ENCODE data around the gene PRAC1. TPM values are rescaled to one million over a fixed set of nuclear protein-coding genes. Genes with fewer than 3 reads are reported as not detected.

The PRAC1 gene
- total RNA-seq, 1 experiment from 2014 or later, result not detected

GRCh38 chr17:48672340-48672739, 50.0 kb downstream of the PRAC1 start:
- in situ Hi-C loops (cut with HindIII; ENCODE audit: low pct_unique_long_range_greater_than_20kb, low sequenced_read_pairs), result no loop called here

More at GRCh38 chr17:48672340-48672739, 50.0 kb downstream of the PRAC1 start:
- no peak for DNase-seq (ENCODE audit: low read depth)

Other genes starting within 250 kb of the PRAC1 start
- gene HOXB1, start 191.5 kb downstream of the PRAC1 start, total RNA-seq (2014; rRNA removed; shearing (Covaris generic); ENCODE audit: low replicate concordance), result not detected in 2 replicates
- gene HOXB2, start 177.4 kb downstream of the PRAC1 start, total RNA-seq (2014; rRNA removed; shearing (Covaris generic); ENCODE audit: low replicate concordance), result 8.4 and 13.5 TPM in 2 replicates
- 2.6 and 2.7 TPM in 2 replicates for gene HOXB4, start 144.2 kb downstream of the PRAC1 start, total RNA-seq (2014; rRNA removed; shearing (Covaris generic); ENCODE audit: low replicate concordance)
- gene HOXB3, start 132.3 kb downstream of the PRAC1 start, total RNA-seq (2014; rRNA removed; shearing (Covaris generic); ENCODE audit: low replicate concordance), result 1.1 and 15.0 TPM in 2 replicates
- gene HOXB5, start 128.7 kb downstream of the PRAC1 start, total RNA-seq (2014; rRNA removed; shearing (Covaris generic); ENCODE audit: low replicate concordance), result not detected in 2 replicates
- 5.4 and 8.7 TPM in 2 replicates for gene HOXB6, start 117.5 kb downstream of the PRAC1 start, total RNA-seq (2014; rRNA removed; shearing (Covaris generic); ENCODE audit: low replicate concordance)
- 21.5 and 29.0 TPM in 2 replicates for gene HOXB7, start 111.5 kb downstream of the PRAC1 start, total RNA-seq (2014; rRNA removed; shearing (Covaris generic); ENCODE audit: low replicate concordance)
- gene HOXB8, start 107.2 kb downstream of the PRAC1 start, total RNA-seq (2014; rRNA removed; shearing (Covaris generic); ENCODE audit: low replicate concordance), result 0.47 TPM in 1 of 2 replicates, not detected in the other
- gene HOXB9, start 96.2 kb downstream of the PRAC1 start, total RNA-seq (2014; rRNA removed; shearing (Covaris generic); ENCODE audit: low replicate concordance), result 0.84 and 2.1 TPM in 2 replicates
- not detected in 2 replicates for gene PRAC2, start 667 bp upstream of the PRAC1 start, total RNA-seq (2014; rRNA removed; shearing (Covaris generic); ENCODE audit: low replicate concordance)
- 6.5 and 6.9 TPM in 2 replicates for gene HOXB13, start 6.2 kb upstream of the PRAC1 start, total RNA-seq (2014; rRNA removed; shearing (Covaris generic); ENCODE audit: low replicate concordance)
- 0.34 TPM in 1 of 2 replicates, not detected in the other for gene TTLL6, start 94.7 kb upstream of the PRAC1 start, total RNA-seq (2014; rRNA removed; shearing (Covaris generic); ENCODE audit: low replicate concordance)
- gene CALCOCO2, start 108.5 kb upstream of the PRAC1 start, total RNA-seq (2014; rRNA removed; shearing (Covaris generic); ENCODE audit: low replicate concordance), result 24.8 and 38.5 TPM in 2 replicates
- gene ATP5MC1, start 170.3 kb upstream of the PRAC1 start, total RNA-seq (2014; rRNA removed; shearing (Covaris generic); ENCODE audit: low replicate concordance), result 65.0 and 102 TPM in 2 replicates
- 151 and 159 TPM in 2 replicates for gene UBE2Z, start 185.9 kb upstream of the PRAC1 start, total RNA-seq (2014; rRNA removed; shearing (Covaris generic); ENCODE audit: low replicate concordance)
- 467 and 493 TPM in 2 replicates for gene SNF8, start 222.3 kb upstream of the PRAC1 start, total RNA-seq (2014; rRNA removed; shearing (Covaris generic); ENCODE audit: low replicate concordance)
- not detected in 2 replicates for gene GIP, start 246.1 kb upstream of the PRAC1 start, total RNA-seq (2014; rRNA removed; shearing (Covaris generic); ENCODE audit: low replicate concordance)